Kidney glomerular epithelial cell (primary cell): ENCODE results near the gene LGALS14.

ENCODE experiments used
- DNase-seq: peaks from one replicate; lab custom pipeline; 2025; lab: John Stamatoyannopoulos, UW

LGALS14 gene

GRCh38 chr19:39746836-39747529 lies 42.7 kb downstream of the LGALS14 start:
- DNase-seq, result no peak

GRCh38 chr19:39749981-39750380 lies 45.7 kb downstream of the LGALS14 start:
- DNase-seq, result no peak

GRCh38 chr19:39752390-39752789 lies 48.1 kb downstream of the LGALS14 start:
- DNase-seq, result no peak

- DNase-seq, result no peak
Observed at GRCh38 chr19:39752795-39753194, 48.5 kb downstream of the LGALS14 start.

- DNase-seq, result no peak
Observed at GRCh38 chr19:39754544-39754943, 50.3 kb downstream of the LGALS14 start.

- no peak for DNase-seq
Observed at GRCh38 chr19:39754971-39755370, 50.7 kb downstream of the LGALS14 start.
